DND-41 (cell line): Measurements from ENCODE around the gene RHOB.

Source experiments
- CTCF ChIP-seq: IDR thresholded peaks from 2 replicates; pipeline ENCODE4 v1.5.1; 2012; ENCODE audit warnings: borderline replicate concordance, low read length, moderate library complexity, mild to moderate bottlenecking; ENCODE audit not compliant: poor library complexity, severe bottlenecking; ENCODE audit errors: extremely low read depth
- EZH2 ChIP-seq: IDR thresholded peaks from 3 replicates; pipeline ENCODE4 v1.6.1; 2012; ENCODE audit warnings: borderline replicate concordance, low read depth, mild to moderate bottlenecking, moderate library complexity, low read length, inconsistent platforms; ENCODE audit not compliant: severe bottlenecking

GRCh38 chr2:20401489-20401835 is 45.4 kb upstream of the RHOB start:
- TF ChIP-seq CTCF (no peak), EZH2 (no peak)
